Nephron progenitor cell (in vitro differentiated cells): Measurements from ENCODE around the gene MYOM1.

ENCODE experiments used
- DNase-seq: peaks from one replicate; pipeline ENCODE4 v3.0.0; 2021
- H3K27ac Mint-ChIP-seq: 2 replicates; pipeline ENCODE4 v1.8.0; 2021; ENCODE audit warnings: mild to moderate bottlenecking, moderate library complexity, mixed read lengths
- H3K27me3 Mint-ChIP-seq: 2 replicates; pipeline ENCODE4 v1.8.0; 2021; ENCODE audit warnings: mild to moderate bottlenecking, low read depth, mixed read lengths; ENCODE audit not compliant: poor library complexity
- H3K36me3 Mint-ChIP-seq: 2 replicates; pipeline ENCODE4 v1.8.0; 2021; ENCODE audit warnings: low read depth, mixed read lengths
- H3K4me1 Mint-ChIP-seq: 2 replicates; pipeline ENCODE4 v1.8.0; 2021; ENCODE audit warnings: mixed read lengths
- H3K4me3 Mint-ChIP-seq: 2 replicates; pipeline ENCODE4 v1.8.0; 2021; ENCODE audit warnings: mild to moderate bottlenecking, moderate library complexity, mixed read lengths
- H3K9me3 Mint-ChIP-seq: 2 replicates; pipeline ENCODE4 v1.8.0; 2021; ENCODE audit warnings: mild to moderate bottlenecking, moderate library complexity, mixed read lengths
- TF ChIP-seq, protein P1 (sequence below): fragments of 200-600 bp; sonication (generic); IDR thresholded peaks from 2 replicates; pipeline ENCODE4 v1.5.0; 2021; ENCODE audit warnings: antibody characterized with exemption

MYOM1 gene

DNA sequence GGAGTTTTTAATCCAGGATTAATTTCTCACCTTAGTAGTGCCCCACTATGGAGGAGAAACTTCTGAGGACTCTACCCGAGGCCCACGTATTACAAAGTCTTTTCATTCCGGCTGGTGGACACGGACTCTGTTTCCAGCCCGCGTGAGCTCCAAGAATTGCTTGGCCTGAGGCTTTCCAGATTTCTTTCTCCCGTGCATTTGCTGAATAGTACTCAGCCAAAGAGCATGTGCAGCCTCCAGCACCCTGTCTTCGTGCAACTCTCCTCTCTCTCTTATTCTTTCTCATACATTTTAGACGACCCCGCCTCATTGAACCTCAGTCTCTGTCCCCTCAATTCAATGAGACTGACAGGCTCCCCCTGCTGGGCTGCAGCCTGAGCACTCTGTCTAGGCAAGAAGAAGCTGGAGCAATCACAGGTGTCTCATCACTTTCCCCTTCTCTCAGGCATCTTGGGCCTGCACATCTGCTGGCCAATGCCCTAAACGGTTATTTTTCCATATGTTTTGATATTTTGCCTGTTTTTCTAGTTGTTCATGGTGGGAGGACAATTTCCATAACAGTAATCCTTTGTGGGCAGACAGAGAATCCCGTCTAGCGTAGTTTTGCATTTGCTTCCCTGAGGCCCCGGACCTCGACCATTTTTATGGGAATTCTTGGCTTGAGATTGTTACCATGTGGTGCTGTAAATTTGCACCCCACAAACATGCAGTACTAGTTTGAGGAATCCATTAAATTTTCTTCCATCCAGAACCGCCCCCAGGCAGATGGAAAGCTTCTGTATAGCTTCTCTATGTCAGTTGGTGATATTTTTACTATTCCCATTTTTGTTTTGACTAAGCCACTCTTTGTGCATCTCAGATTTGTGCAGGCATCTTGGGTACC, 156.7 kb downstream of the MYOM1 start:
- Mint-ChIP-seq H3K4me1 (peaks cover 58% of the 10 kb centered on the region), H3K9me3 (no peaks in the 10 kb centered on the region), H3K27ac (peak overlapping the region; percentile 50), H3K4me3 (peak overlapping the region; percentile 6), H3K27me3 (peaks cover 5% of the 10 kb centered on the region), H3K36me3 (no peaks in the 10 kb centered on the region)
- DNase-seq: peak; percentile 69
- TF ChIP-seq, protein P1, sequence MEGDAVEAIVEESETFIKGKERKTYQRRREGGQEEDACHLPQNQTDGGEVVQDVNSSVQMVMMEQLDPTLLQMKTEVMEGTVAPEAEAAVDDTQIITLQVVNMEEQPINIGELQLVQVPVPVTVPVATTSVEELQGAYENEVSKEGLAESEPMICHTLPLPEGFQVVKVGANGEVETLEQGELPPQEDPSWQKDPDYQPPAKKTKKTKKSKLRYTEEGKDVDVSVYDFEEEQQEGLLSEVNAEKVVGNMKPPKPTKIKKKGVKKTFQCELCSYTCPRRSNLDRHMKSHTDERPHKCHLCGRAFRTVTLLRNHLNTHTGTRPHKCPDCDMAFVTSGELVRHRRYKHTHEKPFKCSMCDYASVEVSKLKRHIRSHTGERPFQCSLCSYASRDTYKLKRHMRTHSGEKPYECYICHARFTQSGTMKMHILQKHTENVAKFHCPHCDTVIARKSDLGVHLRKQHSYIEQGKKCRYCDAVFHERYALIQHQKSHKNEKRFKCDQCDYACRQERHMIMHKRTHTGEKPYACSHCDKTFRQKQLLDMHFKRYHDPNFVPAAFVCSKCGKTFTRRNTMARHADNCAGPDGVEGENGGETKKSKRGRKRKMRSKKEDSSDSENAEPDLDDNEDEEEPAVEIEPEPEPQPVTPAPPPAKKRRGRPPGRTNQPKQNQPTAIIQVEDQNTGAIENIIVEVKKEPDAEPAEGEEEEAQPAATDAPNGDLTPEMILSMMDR: peak; percentile 60

DNA sequence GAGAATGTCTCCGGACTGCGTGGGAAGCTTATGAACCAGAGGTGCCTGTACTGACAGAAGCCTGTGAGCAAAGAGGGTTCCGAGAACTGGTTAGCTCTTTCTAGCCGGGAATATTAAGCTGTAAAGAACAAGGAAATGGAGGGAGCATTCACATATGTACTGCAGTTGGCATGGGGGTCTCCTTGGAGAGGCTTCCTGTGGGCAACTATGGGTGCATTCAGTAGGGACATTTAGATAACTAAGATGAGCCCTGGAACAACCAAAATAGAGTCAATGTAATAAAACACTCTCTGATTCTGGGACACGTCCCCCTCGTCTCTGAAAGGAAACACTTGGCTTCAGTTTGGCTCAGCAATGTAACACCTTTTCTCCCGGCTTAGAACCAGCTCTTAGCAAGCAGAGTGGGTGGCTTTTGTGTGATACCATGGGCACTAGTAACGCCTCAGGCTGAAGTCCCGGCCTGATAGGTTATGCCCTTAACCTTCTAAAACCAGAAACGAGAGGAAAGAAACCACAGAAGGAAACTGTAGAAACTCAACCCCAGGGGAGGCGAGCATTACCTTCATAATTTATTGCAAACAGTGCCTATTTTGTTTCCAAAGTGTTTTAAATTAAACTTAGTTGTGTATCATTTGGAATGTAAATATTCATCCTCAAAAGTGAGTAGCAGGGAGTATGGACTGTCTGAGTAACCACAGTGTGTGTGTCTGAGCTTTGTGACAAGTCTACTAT, 158.0 kb downstream of the MYOM1 start:
- peak overlapping the region; percentile 90 for H3K27ac Mint-ChIP-seq
- no peaks in the 10 kb centered on the region for H3K9me3 Mint-ChIP-seq
- no peak for DNase-seq
- peaks cover 46% of the 10 kb centered on the region for H3K4me1 Mint-ChIP-seq
- H3K36me3 Mint-ChIP-seq: no peaks in the 10 kb centered on the region
- H3K27me3 Mint-ChIP-seq: peaks cover 8% of the 10 kb centered on the region
- TF ChIP-seq, protein P1: no peak
- no peak overlapping the region for H3K4me3 Mint-ChIP-seq

DNA sequence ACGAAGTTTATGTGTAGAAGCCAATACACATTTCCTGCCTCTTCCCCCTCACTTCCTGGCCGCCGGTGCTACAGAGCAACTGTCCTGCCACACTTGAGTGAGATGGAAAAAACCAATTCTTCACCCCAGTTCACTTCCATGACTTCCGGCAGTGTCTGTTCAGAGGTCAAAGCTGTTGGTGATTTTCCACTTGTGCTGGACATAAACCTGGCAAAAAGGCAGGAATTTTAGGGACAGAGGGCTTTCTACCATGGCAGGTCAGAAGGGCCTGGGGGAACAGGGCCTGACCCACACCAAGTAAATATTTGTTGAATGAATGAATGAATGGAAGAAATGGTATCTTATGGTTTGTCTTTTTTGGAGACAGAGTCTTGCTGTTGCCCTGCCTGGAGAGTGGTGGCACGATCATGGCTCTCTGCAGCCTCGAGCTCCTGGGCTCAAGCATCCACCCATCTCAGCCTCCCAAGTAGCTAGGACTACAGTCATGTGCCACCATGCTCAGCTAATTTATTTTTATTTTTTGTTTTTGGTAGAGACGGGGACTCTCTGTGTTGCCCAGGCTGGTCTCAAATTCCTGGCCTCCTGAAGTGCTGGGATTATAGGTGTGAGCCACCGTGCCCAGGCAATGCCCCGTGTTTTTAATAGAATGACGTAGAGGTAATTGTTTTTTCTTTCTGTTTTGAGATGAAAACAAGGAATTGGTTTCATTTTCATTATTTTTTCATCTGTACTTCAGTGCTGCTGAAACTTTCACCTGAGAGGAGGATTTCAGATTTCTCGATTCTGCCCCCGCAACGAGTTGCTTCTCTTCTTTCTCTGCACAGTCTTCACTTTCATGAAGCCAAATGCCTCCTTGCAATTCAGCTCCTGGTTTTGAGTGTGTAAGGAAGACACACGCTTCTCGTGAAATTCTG, 158.8 kb downstream of the MYOM1 start:
- peaks cover 41% of the 10 kb centered on the region for H3K4me1 Mint-ChIP-seq
- no peaks in the 10 kb centered on the region for H3K36me3 Mint-ChIP-seq
- H3K27ac Mint-ChIP-seq: peak overlapping the region; percentile 90
- DNase-seq: no peak
- TF ChIP-seq, protein P1: no peak
- H3K27me3 Mint-ChIP-seq: peaks cover 8% of the 10 kb centered on the region
- H3K4me3 Mint-ChIP-seq: no peak overlapping the region
- H3K9me3 Mint-ChIP-seq: no peaks in the 10 kb centered on the region

DNA sequence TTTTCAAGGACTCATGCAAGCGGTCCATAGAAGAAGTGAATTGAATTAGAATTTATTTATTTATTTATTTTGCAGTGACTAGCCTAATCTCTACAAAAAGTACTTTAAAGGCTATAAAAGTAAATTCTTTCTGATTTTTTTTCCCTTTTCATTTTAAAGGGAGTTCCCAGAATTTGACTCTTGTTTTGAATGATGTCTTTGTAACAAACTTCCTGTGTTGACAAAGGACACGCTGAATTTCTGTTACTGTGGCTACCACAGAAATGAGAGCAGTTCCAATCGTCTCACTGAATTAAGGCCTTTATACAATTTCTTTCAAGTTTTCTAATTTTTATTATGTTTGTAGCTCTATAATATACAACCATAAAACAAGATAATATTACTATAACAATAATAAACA, 160.5 kb downstream of the MYOM1 start:
- TF ChIP-seq, protein P1: no peak
- peaks cover 40% of the 10 kb centered on the region for H3K4me1 Mint-ChIP-seq
- DNase-seq: no peak
- H3K9me3 Mint-ChIP-seq: peaks cover 3% of the 10 kb centered on the region
- H3K4me3 Mint-ChIP-seq: no peak overlapping the region
- H3K27me3 Mint-ChIP-seq: peaks cover 8% of the 10 kb centered on the region
- H3K36me3 Mint-ChIP-seq: peaks cover 3% of the 10 kb centered on the region
- no peak overlapping the region for H3K27ac Mint-ChIP-seq

DNA sequence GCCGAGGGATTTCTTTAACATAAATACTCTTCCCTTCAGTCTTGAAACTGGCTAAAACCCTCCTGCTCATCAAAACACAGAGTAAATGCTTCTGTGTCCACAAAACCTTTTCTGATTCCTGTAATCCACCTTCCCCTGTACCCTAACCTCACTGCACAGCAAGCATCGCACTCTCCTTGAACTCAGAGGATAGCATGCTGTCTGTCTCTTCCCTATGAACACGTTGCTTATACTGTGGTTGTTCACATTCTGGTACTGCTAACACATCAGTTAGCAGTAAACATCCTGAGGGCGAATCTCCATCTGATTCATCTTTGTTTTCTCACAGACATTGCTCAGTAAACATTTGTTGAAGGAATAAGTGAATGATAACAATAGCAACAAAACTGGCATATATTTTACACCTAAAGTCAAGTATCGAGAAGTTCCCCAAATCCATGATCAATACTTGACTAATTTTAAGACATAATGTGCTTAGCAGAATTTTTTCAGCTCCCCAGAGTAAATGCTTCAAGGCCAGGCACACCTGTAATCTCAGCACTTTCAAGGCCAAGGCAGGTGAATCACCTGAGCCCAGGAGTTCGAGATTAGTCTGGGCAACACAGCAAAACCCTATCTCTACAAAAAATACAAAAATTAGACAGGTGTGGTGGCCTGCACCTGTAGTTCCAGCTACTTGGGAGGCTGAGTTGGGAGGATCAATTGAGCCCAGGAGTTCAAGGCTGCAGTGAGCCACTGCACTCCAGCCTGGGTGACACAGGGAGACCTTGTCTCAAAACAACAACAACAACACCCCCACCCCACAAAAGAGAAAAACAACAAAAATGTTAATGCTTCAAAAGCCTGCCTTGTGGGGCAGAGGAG, 161.2 kb downstream of the MYOM1 start:
- Mint-ChIP-seq H3K27me3 (peaks cover 11% of the 10 kb centered on the region), H3K27ac (no peak overlapping the region), H3K4me3 (no peak overlapping the region), H3K4me1 (peaks cover 40% of the 10 kb centered on the region), H3K9me3 (peaks cover 9% of the 10 kb centered on the region), H3K36me3 (peaks cover 7% of the 10 kb centered on the region)
- TF ChIP-seq, protein P1: no peak
- DNase-seq: no peak
